Measurements from ENCODE around the gene HOXC9.

The HOXC9 gene

GRCh38 chr12:54033106-54033979 is 33.4 kb downstream of the HOXC9 start:
- DNase-seq (ENCODE audit: low read depth): peak; percentile 61
- no peak for TF ChIP-seq CTCF (conservative IDR thresholded peaks at IDR 0.05; ENCODE audit: low read length)
- peak overlapping the region; percentile 56 for H3K4me3 ChIP-seq (ENCODE audit: low read length)

GRCh38 chr12:54033980-54034784 is 34.2 kb downstream of the HOXC9 start:
- TF ChIP-seq CTCF (conservative IDR thresholded peaks at IDR 0.05; ENCODE audit: low read length): no peak
- peak; percentile 91 for DNase-seq (ENCODE audit: low read depth)
- peak overlapping the region; percentile 56 for H3K4me3 ChIP-seq (ENCODE audit: low read length)

DNA sequence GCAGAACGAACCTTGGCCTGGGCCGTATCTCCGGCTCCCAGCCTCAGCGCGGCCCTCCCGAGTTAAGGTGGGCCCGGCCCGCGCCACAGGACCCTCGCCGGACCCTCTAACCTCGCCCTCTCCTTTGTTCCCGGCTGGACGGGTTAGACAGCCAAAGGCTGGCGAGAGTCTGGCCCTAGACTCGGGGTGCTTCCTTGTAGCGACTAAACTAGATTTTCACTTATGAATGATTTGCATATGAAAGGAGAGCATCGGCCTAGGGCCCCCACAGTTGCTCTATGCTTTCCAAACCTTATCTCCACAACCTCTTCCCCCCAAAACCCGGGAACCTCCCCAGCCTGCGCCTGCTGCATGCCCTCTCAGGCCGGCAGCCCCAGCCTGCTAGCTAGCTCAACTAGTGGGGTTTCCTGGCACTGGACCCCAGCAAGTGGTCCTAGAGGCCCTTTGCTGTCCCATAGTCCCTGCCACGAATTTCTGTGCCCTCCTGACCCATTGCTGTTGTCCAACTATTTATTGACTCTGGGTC is 34.9 kb downstream of the HOXC9 start:
- TF ChIP-seq CTCF (conservative IDR thresholded peaks at IDR 0.05; ENCODE audit: low read length): no peak
- peak overlapping the region; percentile 56 for H3K4me3 ChIP-seq (ENCODE audit: low read length)
- no peak for DNase-seq (ENCODE audit: low read depth)

DNA sequence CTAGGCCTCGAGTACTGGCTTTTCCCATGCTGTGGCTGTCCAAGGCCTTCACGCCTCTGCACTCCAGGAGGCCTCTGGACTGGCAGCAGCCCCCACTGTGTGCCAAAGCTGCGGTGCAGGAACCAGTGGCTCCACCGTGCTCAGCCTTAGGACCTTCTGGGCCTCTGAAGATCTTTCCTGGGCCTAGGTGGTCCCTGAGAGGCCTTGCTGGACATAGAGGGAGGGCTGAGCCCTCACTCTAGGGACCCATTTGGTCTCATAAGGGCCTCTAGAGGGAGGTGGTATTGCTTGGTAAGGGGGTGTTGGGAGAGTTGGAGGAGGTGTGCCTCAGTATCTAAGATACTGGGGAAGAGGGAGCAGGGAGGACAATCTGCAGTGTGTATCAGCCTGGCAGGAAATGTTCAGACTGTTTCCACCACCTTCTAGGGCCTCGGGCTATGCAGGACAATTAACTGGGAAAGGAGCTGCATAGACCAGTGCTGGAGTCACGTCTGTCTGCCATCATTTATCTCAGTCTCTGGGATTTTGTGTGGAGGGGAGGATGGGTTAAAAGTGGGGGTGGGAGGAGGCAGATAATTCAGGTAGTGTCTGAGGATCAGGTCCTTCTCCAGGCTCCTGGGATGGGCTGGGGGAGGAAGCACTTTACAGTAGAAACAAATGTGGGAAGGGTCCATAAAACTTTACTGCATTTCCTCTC is 35.8 kb downstream of the HOXC9 start:
- H3K4me3 ChIP-seq (ENCODE audit: low read length): no peak overlapping the region
- DNase-seq (ENCODE audit: low read depth): no peak
- no peak for TF ChIP-seq CTCF (conservative IDR thresholded peaks at IDR 0.05; ENCODE audit: low read length)

DNA sequence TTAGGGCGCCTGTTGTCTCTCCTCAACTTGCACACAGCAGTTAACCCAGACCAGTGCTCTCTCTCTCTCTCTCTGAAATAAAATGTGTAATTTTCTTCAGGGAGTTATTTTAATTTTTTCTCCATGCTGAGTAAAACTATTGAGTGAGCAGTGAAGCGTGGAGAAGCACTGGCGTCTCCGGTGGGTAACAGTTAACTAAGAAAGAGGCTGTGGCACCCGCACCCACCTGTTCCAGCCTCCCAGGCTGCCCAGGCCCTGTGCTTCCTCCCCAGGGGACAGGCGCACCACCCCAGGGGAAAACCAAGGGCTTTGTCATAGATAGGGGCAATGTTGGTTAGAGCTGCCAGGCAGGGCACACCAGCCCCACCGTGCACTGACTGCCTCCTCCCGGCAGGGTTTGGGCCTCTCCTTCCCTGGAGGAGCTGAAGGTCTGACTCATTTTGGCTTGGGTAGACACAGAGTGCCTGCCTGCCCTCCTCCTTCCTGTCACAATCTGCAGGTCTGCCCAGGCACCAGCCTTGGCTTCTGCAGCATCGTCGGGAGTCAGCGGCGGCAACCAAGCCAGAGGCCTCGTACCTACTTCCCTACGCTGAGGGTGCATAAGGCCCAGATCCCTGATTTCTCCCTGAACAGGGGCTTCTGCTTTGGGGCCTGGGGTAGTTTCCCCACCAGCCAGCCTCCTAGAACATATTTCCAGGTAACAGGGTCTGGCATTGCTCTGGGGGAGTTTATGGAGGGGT is 36.8 kb downstream of the HOXC9 start:
- H3K4me3 ChIP-seq (ENCODE audit: low read length): no peak overlapping the region; the same call in 1 of the 2 replicates
- peak; percentile 55 for TF ChIP-seq CTCF (conservative IDR thresholded peaks at IDR 0.05; ENCODE audit: low read length)
- DNase-seq (ENCODE audit: low read depth): peak; percentile 75

All from AG10803 (cell line).